Measurements from ENCODE around the gene GDF10.

GDF10 gene

GRCh38 chr10:47288916-47289495 is 11.0 kb upstream of the GDF10 start:
- Histone ChIP-seq H3K36me3 (ENCODE audit: control insufficient read depth in 1 of 2, insufficient read depth in 2 of 2, low read depth in 1 of 2, low read length in 2 of 2) (no peaks in the 10 kb centered on the region), H3K14ac (ENCODE audit: low read length in 2 of 2) (no peak overlapping the region), H3K4ac (ENCODE audit: low read depth in 1 of 2, low read length in 2 of 2) (no peak overlapping the region), H3K79me1 (replicated peaks; ENCODE audit: low read length, poor library complexity, severe bottlenecking) (no peaks in the 10 kb centered on the region), H2BK120ac (ENCODE audit: low read depth, low read length) (no peak overlapping the region), H2AFZ (ENCODE audit: low read depth, low read length) (no peak overlapping the region), H2BK15ac (ENCODE audit: low read depth, poor library complexity, severe bottlenecking) (no peak overlapping the region), H4K8ac (ENCODE audit: low read length) (no peak overlapping the region), H3K27me3 (ENCODE audit: control insufficient read depth in 1 of 2, insufficient read depth in 1 of 2, low read length in 2 of 2) (peaks cover 40 to 42% of the 10 kb centered on the region in 2 experiments), H3K23ac (ENCODE audit: low read length in 2 of 2) (no peak overlapping the region), H3K4me3 (ENCODE audit: insufficient read depth in 1 of 2, low read depth in 1 of 2, low read length in 2 of 2) (no peak overlapping the region), H2BK5ac (ENCODE audit: low read depth, low read length, poor library complexity, severe bottlenecking) (no peak overlapping the region), H3K9ac (ENCODE audit: low read length) (no peak overlapping the region), H3K18ac (ENCODE audit: low read depth in 1 of 2, low read length in 2 of 2) (no peak overlapping the region), H3K4me1 (ENCODE audit: control insufficient read depth, insufficient read depth, low read depth, low read length) (no peaks in the 10 kb centered on the region), H3K4me2 (ENCODE audit: low read length, poor library complexity, severe bottlenecking) (no peak overlapping the region), H4K91ac (ENCODE audit: low read length) (no peak overlapping the region), H3K9me3 (ENCODE audit: control insufficient read depth, low read length) (no peaks in the 10 kb centered on the region), H2BK12ac (ENCODE audit: low read length in 2 of 2) (no peak overlapping the region), H2AK5ac (ENCODE audit: low read length, severe bottlenecking) (no peak overlapping the region), H3K27ac (ENCODE audit: low read length, poor library complexity, severe bottlenecking) (no peak overlapping the region)
- 64% methylated on average over 9 of the region's 9 CpGs for WGBS
- DNase-seq: no peak

- H2AK5ac ChIP-seq (ENCODE audit: low read length, severe bottlenecking): no peak overlapping the region
- H4K91ac ChIP-seq (ENCODE audit: low read length): no peak overlapping the region
- H3K4ac ChIP-seq (ENCODE audit: low read depth in 1 of 2, low read length in 2 of 2): no peak overlapping the region
- H3K27me3 ChIP-seq (ENCODE audit: control insufficient read depth in 1 of 2, insufficient read depth in 1 of 2, low read length in 2 of 2): peaks cover 44 to 47% of the 10 kb centered on the region in 2 experiments
- no peaks in the 10 kb centered on the region for H3K79me1 ChIP-seq (replicated peaks; ENCODE audit: low read length, poor library complexity, severe bottlenecking)
- H3K9ac ChIP-seq (ENCODE audit: low read length): no peak overlapping the region
- H3K23ac ChIP-seq (ENCODE audit: low read length in 2 of 2): no peak overlapping the region
- no peaks in the 10 kb centered on the region for H3K36me3 ChIP-seq (ENCODE audit: control insufficient read depth in 1 of 2, insufficient read depth in 2 of 2, low read depth in 1 of 2, low read length in 2 of 2)
- no peak overlapping the region for H3K27ac ChIP-seq (ENCODE audit: low read length, poor library complexity, severe bottlenecking)
- H3K4me3 ChIP-seq (ENCODE audit: insufficient read depth in 1 of 2, low read depth in 1 of 2, low read length in 2 of 2): no peak overlapping the region
- no peak overlapping the region for H2BK15ac ChIP-seq (ENCODE audit: low read depth, poor library complexity, severe bottlenecking)
- H2BK120ac ChIP-seq (ENCODE audit: low read depth, low read length): no peak overlapping the region
- no peak overlapping the region for H4K8ac ChIP-seq (ENCODE audit: low read length)
- no peaks in the 10 kb centered on the region for H3K9me3 ChIP-seq (ENCODE audit: control insufficient read depth, low read length)
- no peaks in the 10 kb centered on the region for H3K4me1 ChIP-seq (ENCODE audit: control insufficient read depth, insufficient read depth, low read depth, low read length)
- H3K14ac ChIP-seq (ENCODE audit: low read length in 2 of 2): no peak overlapping the region
- H2BK12ac ChIP-seq (ENCODE audit: low read length in 2 of 2): no peak overlapping the region
- H2AFZ ChIP-seq (ENCODE audit: low read depth, low read length): no peak overlapping the region
- no peak for DNase-seq
- no peak overlapping the region for H3K18ac ChIP-seq (ENCODE audit: low read depth in 1 of 2, low read length in 2 of 2)
- 75% methylated on average over 5 of the region's 6 CpGs for WGBS
- H3K4me2 ChIP-seq (ENCODE audit: low read length, poor library complexity, severe bottlenecking): no peak overlapping the region
- no peak overlapping the region for H2BK5ac ChIP-seq (ENCODE audit: low read depth, low read length, poor library complexity, severe bottlenecking)
Observed at GRCh38 chr10:47289921-47290320, 10.1 kb upstream of the GDF10 start.

GRCh38 chr10:47290338-47290737 is 9.7 kb upstream of the GDF10 start:
- no peaks in the 10 kb centered on the region for H3K79me1 ChIP-seq (replicated peaks; ENCODE audit: low read length, poor library complexity, severe bottlenecking)
- H3K9me3 ChIP-seq (ENCODE audit: control insufficient read depth, low read length): no peaks in the 10 kb centered on the region
- no peak overlapping the region for H2BK15ac ChIP-seq (ENCODE audit: low read depth, poor library complexity, severe bottlenecking)
- H3K27ac ChIP-seq (ENCODE audit: low read length, poor library complexity, severe bottlenecking): no peak overlapping the region
- H4K91ac ChIP-seq (ENCODE audit: low read length): no peak overlapping the region
- DNase-seq: no peak
- no peak overlapping the region for H2AFZ ChIP-seq (ENCODE audit: low read depth, low read length)
- no peaks in the 10 kb centered on the region for H3K4me1 ChIP-seq (ENCODE audit: control insufficient read depth, insufficient read depth, low read depth, low read length)
- no peak overlapping the region for H4K8ac ChIP-seq (ENCODE audit: low read length)
- H3K14ac ChIP-seq (ENCODE audit: low read length in 2 of 2): no peak overlapping the region
- H2BK120ac ChIP-seq (ENCODE audit: low read depth, low read length): no peak overlapping the region
- peaks cover 46 to 47% of the 10 kb centered on the region in 2 experiments for H3K27me3 ChIP-seq (ENCODE audit: control insufficient read depth in 1 of 2, insufficient read depth in 1 of 2, low read length in 2 of 2)
- no peak overlapping the region for H3K23ac ChIP-seq (ENCODE audit: low read length in 2 of 2)
- no peak overlapping the region for H3K9ac ChIP-seq (ENCODE audit: low read length)
- no peak overlapping the region for H3K18ac ChIP-seq (ENCODE audit: low read depth in 1 of 2, low read length in 2 of 2)
- no peak overlapping the region for H3K4me2 ChIP-seq (ENCODE audit: low read length, poor library complexity, severe bottlenecking)
- H2BK5ac ChIP-seq (ENCODE audit: low read depth, low read length, poor library complexity, severe bottlenecking): no peak overlapping the region
- no peaks in the 10 kb centered on the region for H3K36me3 ChIP-seq (ENCODE audit: control insufficient read depth in 1 of 2, insufficient read depth in 2 of 2, low read depth in 1 of 2, low read length in 2 of 2)
- no peak overlapping the region for H3K4me3 ChIP-seq (ENCODE audit: insufficient read depth in 1 of 2, low read depth in 1 of 2, low read length in 2 of 2)
- WGBS: 43% methylated on average over 3 of the region's 3 CpGs
- no peak overlapping the region for H2AK5ac ChIP-seq (ENCODE audit: low read length, severe bottlenecking)
- no peak overlapping the region for H3K4ac ChIP-seq (ENCODE audit: low read depth in 1 of 2, low read length in 2 of 2)
- H2BK12ac ChIP-seq (ENCODE audit: low read length in 2 of 2): no peak overlapping the region

GRCh38 chr10:47291682-47292081 is 8.3 kb upstream of the GDF10 start:
- H3K27me3 ChIP-seq (ENCODE audit: control insufficient read depth in 1 of 2, insufficient read depth in 1 of 2, low read length in 2 of 2): peaks cover 43 to 50% of the 10 kb centered on the region in 2 experiments
- no peak overlapping the region for H2BK5ac ChIP-seq (ENCODE audit: low read depth, low read length, poor library complexity, severe bottlenecking)
- no peak overlapping the region for H2AK5ac ChIP-seq (ENCODE audit: low read length, severe bottlenecking)
- no peak overlapping the region for H4K8ac ChIP-seq (ENCODE audit: low read length)
- H4K91ac ChIP-seq (ENCODE audit: low read length): no peak overlapping the region
- no peak overlapping the region for H3K27ac ChIP-seq (ENCODE audit: low read length, poor library complexity, severe bottlenecking)
- no peak overlapping the region for H3K9ac ChIP-seq (ENCODE audit: low read length)
- no peaks in the 10 kb centered on the region for H3K4me1 ChIP-seq (ENCODE audit: control insufficient read depth, insufficient read depth, low read depth, low read length)
- H3K4me2 ChIP-seq (ENCODE audit: low read length, poor library complexity, severe bottlenecking): no peak overlapping the region
- no peak overlapping the region for H2BK12ac ChIP-seq (ENCODE audit: low read length in 2 of 2)
- no peak overlapping the region for H2BK15ac ChIP-seq (ENCODE audit: low read depth, poor library complexity, severe bottlenecking)
- no peaks in the 10 kb centered on the region for H3K9me3 ChIP-seq (ENCODE audit: control insufficient read depth, low read length)
- no peak overlapping the region for H2BK120ac ChIP-seq (ENCODE audit: low read depth, low read length)
- 43% methylated on average over 3 of the region's 3 CpGs for WGBS
- no peak overlapping the region for H3K4ac ChIP-seq (ENCODE audit: low read depth in 1 of 2, low read length in 2 of 2)
- H3K79me1 ChIP-seq (replicated peaks; ENCODE audit: low read length, poor library complexity, severe bottlenecking): no peaks in the 10 kb centered on the region
- H3K18ac ChIP-seq (ENCODE audit: low read depth in 1 of 2, low read length in 2 of 2): no peak overlapping the region
- no peak overlapping the region for H3K23ac ChIP-seq (ENCODE audit: low read length in 2 of 2)
- H3K4me3 ChIP-seq (ENCODE audit: insufficient read depth in 1 of 2, low read depth in 1 of 2, low read length in 2 of 2): no peak overlapping the region
- H2AFZ ChIP-seq (ENCODE audit: low read depth, low read length): no peak overlapping the region
- H3K36me3 ChIP-seq (ENCODE audit: control insufficient read depth in 1 of 2, insufficient read depth in 2 of 2, low read depth in 1 of 2, low read length in 2 of 2): no peaks in the 10 kb centered on the region
- no peak overlapping the region for H3K14ac ChIP-seq (ENCODE audit: low read length in 2 of 2)
- DNase-seq: no peak

Data from mesenchymal stem cell (in vitro differentiated cells and primary cell).